MM.1S (cell line): ENCODE results near the gene FADS1.

ENCODE experiments used
- EZH2 ChIP-seq: fragments of 300-600 bp; sonication (generic); optimal IDR thresholded peaks from 2 replicates; pipeline ENCODE3; 2017; ENCODE audit warnings: low read depth, mild to moderate bottlenecking, antibody characterized with exemption, low read length, mixed read lengths
- EZH2phosphoT487 ChIP-seq: fragments of 300-600 bp; sonication (generic); IDR thresholded peaks from 2 replicates; pipeline ENCODE4 v1.6.1; 2018; ENCODE audit warnings: antibody characterized with exemption, low read length
- TF ChIP-seq, protein P1 (sequence below): fragments of 300-600 bp; sonication (generic); IDR thresholded peaks from 2 replicates; pipeline ENCODE4 v1.5.1; 2016; ENCODE audit warnings: antibody characterized with exemption, low read length, mixed read lengths

- TF ChIP-seq, protein P1, sequence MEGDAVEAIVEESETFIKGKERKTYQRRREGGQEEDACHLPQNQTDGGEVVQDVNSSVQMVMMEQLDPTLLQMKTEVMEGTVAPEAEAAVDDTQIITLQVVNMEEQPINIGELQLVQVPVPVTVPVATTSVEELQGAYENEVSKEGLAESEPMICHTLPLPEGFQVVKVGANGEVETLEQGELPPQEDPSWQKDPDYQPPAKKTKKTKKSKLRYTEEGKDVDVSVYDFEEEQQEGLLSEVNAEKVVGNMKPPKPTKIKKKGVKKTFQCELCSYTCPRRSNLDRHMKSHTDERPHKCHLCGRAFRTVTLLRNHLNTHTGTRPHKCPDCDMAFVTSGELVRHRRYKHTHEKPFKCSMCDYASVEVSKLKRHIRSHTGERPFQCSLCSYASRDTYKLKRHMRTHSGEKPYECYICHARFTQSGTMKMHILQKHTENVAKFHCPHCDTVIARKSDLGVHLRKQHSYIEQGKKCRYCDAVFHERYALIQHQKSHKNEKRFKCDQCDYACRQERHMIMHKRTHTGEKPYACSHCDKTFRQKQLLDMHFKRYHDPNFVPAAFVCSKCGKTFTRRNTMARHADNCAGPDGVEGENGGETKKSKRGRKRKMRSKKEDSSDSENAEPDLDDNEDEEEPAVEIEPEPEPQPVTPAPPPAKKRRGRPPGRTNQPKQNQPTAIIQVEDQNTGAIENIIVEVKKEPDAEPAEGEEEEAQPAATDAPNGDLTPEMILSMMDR = no peak
- no peak for TF ChIP-seq EZH2
- no peak for TF ChIP-seq EZH2phosphoT487
Observed at GRCh38 chr11:61771195-61771894, 45.5 kb downstream of the FADS1 start.
